HS-5 (cell line): ENCODE measurements around the gene ZBTB11.
"Not testable (repeated sequence)": the region's sequence is repeated elsewhere in the genome, so short reads cannot be mapped to it uniquely, and the experiment has no call there.

ENCODE experiments used
- DNase-seq: peaks from one replicate; pipeline ENCODE4 v3.0.0-alpha.2; 2012; ENCODE audit warnings: low read depth

Gene ZBTB11

GRCh38 chr3:101643009-101643844 is 33.7 kb downstream of the ZBTB11 start:
- no peak for DNase-seq

GRCh38 chr3:101642441-101642840 is 34.5 kb downstream of the ZBTB11 start:
- no peak for DNase-seq

GRCh38 chr3:101641397-101642115 is 35.4 kb downstream of the ZBTB11 start:
- DNase-seq: not testable (repeated sequence)

- no peak for DNase-seq
Observed at GRCh38 chr3:101640256-101640655, 36.7 kb downstream of the ZBTB11 start.

- no peak for DNase-seq
Observed at GRCh38 chr3:101639280-101639963, 37.5 kb downstream of the ZBTB11 start.

GRCh38 chr3:101638261-101638745 is 38.6 kb downstream of the ZBTB11 start:
- no peak for DNase-seq

GRCh38 chr3:101637451-101637850 is 39.5 kb downstream of the ZBTB11 start:
- DNase-seq: no peak

GRCh38 chr3:101635954-101636798 is 40.8 kb downstream of the ZBTB11 start:
- no peak for DNase-seq

GRCh38 chr3:101635345-101635744 is 41.6 kb downstream of the ZBTB11 start:
- DNase-seq: no peak

GRCh38 chr3:101634591-101635196 is 42.2 kb downstream of the ZBTB11 start:
- no peak for DNase-seq

- no peak for DNase-seq
Observed at GRCh38 chr3:101633186-101633585, 43.7 kb downstream of the ZBTB11 start.

GRCh38 chr3:101632586-101632985 is 44.3 kb downstream of the ZBTB11 start:
- no peak for DNase-seq

GRCh38 chr3:101631959-101632358 is 45.0 kb downstream of the ZBTB11 start:
- not testable (repeated sequence) for DNase-seq

GRCh38 chr3:101631098-101631796 is 45.7 kb downstream of the ZBTB11 start:
- no peak for DNase-seq

- DNase-seq: no peak
Observed at GRCh38 chr3:101629219-101629618, 47.7 kb downstream of the ZBTB11 start.

- DNase-seq: no peak
Observed at GRCh38 chr3:101625879-101626278, 51.1 kb downstream of the ZBTB11 start.

GRCh38 chr3:101624857-101625256 is 52.1 kb downstream of the ZBTB11 start:
- DNase-seq: no peak

- DNase-seq: no peak
Observed at GRCh38 chr3:101623656-101624055, 53.3 kb downstream of the ZBTB11 start.

GRCh38 chr3:101619734-101620133 is 57.2 kb downstream of the ZBTB11 start:
- DNase-seq: no peak

GRCh38 chr3:101618726-101619125 is 58.2 kb downstream of the ZBTB11 start:
- no peak for DNase-seq

- DNase-seq: no peak
Observed at GRCh38 chr3:101617478-101617877, 59.5 kb downstream of the ZBTB11 start.
